ENCODE results near the gene ST14.
"Not testable (repeated sequence)": the region's sequence is repeated elsewhere in the genome, so short reads cannot be mapped to it uniquely, and the experiment has no call there.

Gene ST14

DNA sequence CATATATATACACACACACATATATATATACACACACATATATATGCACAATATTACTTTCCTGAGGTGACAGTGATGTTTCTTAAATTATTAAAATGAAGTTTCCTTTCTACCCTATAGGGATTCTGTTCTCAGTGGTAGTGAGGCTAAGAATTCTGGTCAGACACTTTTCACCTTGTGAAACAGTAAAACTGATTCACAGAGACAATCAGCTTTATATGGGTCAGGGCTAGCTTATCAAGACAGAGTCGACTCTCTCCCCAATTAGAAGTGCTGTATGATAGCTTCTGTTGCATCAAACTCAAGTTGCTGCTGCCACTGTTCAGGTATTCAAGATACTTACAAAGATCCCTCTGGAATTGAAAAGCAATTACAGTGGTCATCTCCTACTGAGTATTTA lies 86.7 kb downstream of the ST14 start:
- no peak overlapping the region for H3K27ac ChIP-seq (ENCODE audit: low read depth, low read length)
- H3K27me3 ChIP-seq (ENCODE audit: control insufficient read depth in 1 of 2, insufficient read depth in 2 of 2, low read length in 2 of 2): no peaks in the 10 kb centered on the region
- H3K9me3 ChIP-seq (ENCODE audit: control insufficient read depth in 1 of 2, low read length in 2 of 2): no peaks in the 10 kb centered on the region
- H3K9ac ChIP-seq (ENCODE audit: low read depth in 1 of 2, low read length in 2 of 2): no peak overlapping the region
- H3K36me3 ChIP-seq (ENCODE audit: control insufficient read depth in 1 of 2, insufficient read depth in 2 of 2, low read length in 2 of 2): peaks cover 0 to 3% of the 10 kb centered on the region in 2 donors
- peaks cover 3 to 10% of the 10 kb centered on the region in 2 donors for H3K4me1 ChIP-seq (ENCODE audit: control insufficient read depth in 1 of 2, insufficient read depth in 2 of 2, low read length in 2 of 2)
- H3K4me3 ChIP-seq (ENCODE audit: low read depth in 1 of 2, low read length in 2 of 2): no peak overlapping the region

DNA sequence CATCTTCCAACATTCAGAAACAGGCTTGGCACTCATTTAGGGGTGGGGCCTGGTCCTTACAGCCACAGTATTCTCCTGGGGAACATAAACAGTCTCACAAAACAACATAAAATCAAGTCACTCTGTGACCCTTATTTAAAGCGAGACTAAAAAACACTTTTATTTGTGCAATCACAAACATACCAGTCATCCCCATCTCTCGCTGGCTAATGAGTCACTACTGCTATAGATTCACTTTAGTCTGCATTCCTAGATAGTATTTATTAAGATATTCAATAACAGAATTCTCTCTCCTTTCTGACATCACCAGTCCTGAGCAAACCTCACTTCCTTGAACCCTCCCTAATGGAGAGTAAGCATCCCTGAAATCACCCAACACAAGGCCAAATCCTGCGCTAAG lies 87.2 kb downstream of the ST14 start:
- peaks cover 3 to 10% of the 10 kb centered on the region in 2 donors for H3K4me1 ChIP-seq (ENCODE audit: control insufficient read depth in 1 of 2, insufficient read depth in 2 of 2, low read length in 2 of 2)
- no peak overlapping the region for H3K27ac ChIP-seq (ENCODE audit: low read depth, low read length)
- H3K9me3 ChIP-seq (ENCODE audit: control insufficient read depth in 1 of 2, low read length in 2 of 2): no peaks in the 10 kb centered on the region
- H3K9ac ChIP-seq (ENCODE audit: low read depth in 1 of 2, low read length in 2 of 2): no peak overlapping the region
- no peaks in the 10 kb centered on the region for H3K27me3 ChIP-seq (ENCODE audit: control insufficient read depth in 1 of 2, insufficient read depth in 2 of 2, low read length in 2 of 2)
- peaks cover 0 to 3% of the 10 kb centered on the region in 2 donors for H3K36me3 ChIP-seq (ENCODE audit: control insufficient read depth in 1 of 2, insufficient read depth in 2 of 2, low read length in 2 of 2)
- H3K4me3 ChIP-seq (ENCODE audit: low read depth in 1 of 2, low read length in 2 of 2): no peak overlapping the region

DNA sequence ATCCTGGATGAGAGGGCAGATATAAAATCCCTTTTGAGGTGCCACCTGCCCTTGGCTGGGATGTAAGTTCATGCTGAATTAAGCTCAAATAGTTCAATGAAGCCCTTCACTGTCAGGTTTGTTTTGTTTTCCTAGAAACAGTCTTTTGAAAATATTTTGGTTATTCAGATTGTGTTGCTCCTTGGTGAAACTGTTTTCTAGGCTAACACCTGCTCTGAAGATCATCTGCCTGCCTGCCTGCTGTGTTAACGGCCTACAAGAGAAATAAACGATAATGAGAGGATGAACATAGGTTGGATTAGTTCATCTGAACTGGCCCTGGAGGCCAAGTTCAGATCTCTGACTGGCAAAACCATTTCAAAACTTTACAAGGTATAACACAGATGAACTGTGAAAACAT lies 87.7 kb downstream of the ST14 start:
- Histone ChIP-seq H3K9ac (ENCODE audit: low read depth in 1 of 2, low read length in 2 of 2) (no peak overlapping the region), H3K4me3 (ENCODE audit: low read depth in 1 of 2, low read length in 2 of 2) (no peak overlapping the region), H3K27me3 (ENCODE audit: control insufficient read depth in 1 of 2, insufficient read depth in 2 of 2, low read length in 2 of 2) (no peaks in the 10 kb centered on the region), H3K4me1 (ENCODE audit: control insufficient read depth in 1 of 2, insufficient read depth in 2 of 2, low read length in 2 of 2) (peaks cover 3 to 10% of the 10 kb centered on the region in 2 donors), H3K9me3 (ENCODE audit: control insufficient read depth in 1 of 2, low read length in 2 of 2) (no peaks in the 10 kb centered on the region), H3K36me3 (ENCODE audit: control insufficient read depth in 1 of 2, insufficient read depth in 2 of 2, low read length in 2 of 2) (peaks cover 0 to 3% of the 10 kb centered on the region in 2 donors), H3K27ac (ENCODE audit: low read depth, low read length) (no peak overlapping the region)

DNA sequence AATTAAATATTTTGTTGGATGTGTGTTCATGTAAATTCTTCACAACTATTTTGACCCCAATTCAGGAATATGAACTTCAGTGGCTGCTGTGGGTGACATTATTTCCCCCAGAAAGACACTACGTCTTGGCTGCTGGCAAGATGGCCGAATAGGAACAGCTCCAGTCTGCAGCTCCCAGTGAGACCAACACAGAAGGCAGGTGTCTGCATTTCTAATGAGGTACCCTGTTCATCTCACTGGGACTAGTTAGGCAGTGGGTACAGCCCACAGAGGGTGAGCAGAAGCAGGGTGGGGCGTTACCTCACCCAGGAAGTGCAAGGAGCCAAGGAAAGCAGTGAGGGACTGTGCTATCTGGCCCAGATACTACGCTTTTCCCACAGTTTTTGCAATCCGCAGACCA lies 89.8 kb downstream of the ST14 start:
- H3K36me3 ChIP-seq (ENCODE audit: control insufficient read depth in 1 of 2, insufficient read depth in 2 of 2, low read length in 2 of 2): peaks cover 0 to 3% of the 10 kb centered on the region in 2 donors
- H3K27me3 ChIP-seq (ENCODE audit: control insufficient read depth in 1 of 2, insufficient read depth in 2 of 2, low read length in 2 of 2): no peaks in the 10 kb centered on the region
- H3K9ac ChIP-seq (ENCODE audit: low read depth in 1 of 2, low read length in 2 of 2): no peak overlapping the region
- no peaks in the 10 kb centered on the region for H3K9me3 ChIP-seq (ENCODE audit: control insufficient read depth in 1 of 2, low read length in 2 of 2)
- H3K4me3 ChIP-seq (ENCODE audit: low read depth in 1 of 2, low read length in 2 of 2): no peak overlapping the region
- H3K4me1 ChIP-seq (ENCODE audit: control insufficient read depth in 1 of 2, insufficient read depth in 2 of 2, low read length in 2 of 2): no peaks in the 10 kb centered on the region
- no peak overlapping the region for H3K27ac ChIP-seq (ENCODE audit: low read depth, low read length)

DNA sequence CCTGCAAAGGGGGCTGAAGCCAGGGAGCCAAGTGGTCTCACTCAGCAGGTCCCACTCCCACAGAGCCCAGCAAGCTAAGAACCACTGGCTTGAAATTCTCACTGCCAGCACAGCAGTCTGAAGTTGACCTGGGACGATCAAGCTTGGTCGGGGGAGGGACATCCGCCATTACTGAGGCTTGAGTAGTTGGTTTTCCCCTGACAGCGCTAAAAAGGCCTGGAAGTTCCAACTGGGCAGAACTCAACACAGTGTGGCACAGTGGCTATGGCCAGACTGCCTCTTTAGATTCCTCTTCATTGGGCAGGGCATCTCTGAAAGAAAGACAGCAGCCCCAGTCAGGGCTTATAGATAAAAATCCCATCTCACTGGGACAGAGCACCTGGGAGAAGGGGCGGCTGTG lies 90.3 kb downstream of the ST14 start:
- H3K27ac ChIP-seq (ENCODE audit: low read depth, low read length); H3K4me3 ChIP-seq (ENCODE audit: low read depth in 1 of 2, low read length in 2 of 2); H3K9me3 ChIP-seq (ENCODE audit: control insufficient read depth in 1 of 2, low read length in 2 of 2); H3K27me3 ChIP-seq (ENCODE audit: control insufficient read depth in 1 of 2, insufficient read depth in 2 of 2, low read length in 2 of 2); H3K4me1 ChIP-seq (ENCODE audit: control insufficient read depth in 1 of 2, insufficient read depth in 2 of 2, low read length in 2 of 2); H3K9ac ChIP-seq (ENCODE audit: low read depth in 1 of 2, low read length in 2 of 2); H3K36me3 ChIP-seq (ENCODE audit: control insufficient read depth in 1 of 2, insufficient read depth in 2 of 2, low read length in 2 of 2): not testable (repeated sequence)

DNA sequence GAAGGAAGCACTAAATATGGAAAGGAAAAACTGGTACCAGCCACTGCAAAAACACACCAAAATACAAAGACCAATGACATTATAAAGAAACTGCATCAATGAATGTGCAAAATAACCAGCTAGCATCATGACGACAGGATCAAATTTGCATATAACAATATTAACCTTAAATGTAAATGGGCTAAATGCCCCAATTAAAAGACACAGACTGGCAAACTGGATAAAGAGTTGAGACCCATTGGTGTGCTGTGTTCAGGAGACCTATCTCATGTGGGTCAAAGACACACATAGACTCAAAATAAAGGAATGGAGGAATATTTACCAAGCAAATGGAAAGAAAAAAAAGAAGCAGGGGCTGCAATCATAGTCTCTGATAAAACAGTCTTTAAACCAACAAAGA lies 92.2 kb downstream of the ST14 start:
- H3K9me3 ChIP-seq (ENCODE audit: control insufficient read depth in 1 of 2, low read length in 2 of 2); H3K27ac ChIP-seq (ENCODE audit: low read depth, low read length); H3K4me1 ChIP-seq (ENCODE audit: control insufficient read depth in 1 of 2, insufficient read depth in 2 of 2, low read length in 2 of 2); H3K36me3 ChIP-seq (ENCODE audit: control insufficient read depth in 1 of 2, insufficient read depth in 2 of 2, low read length in 2 of 2); H3K27me3 ChIP-seq (ENCODE audit: control insufficient read depth in 1 of 2, insufficient read depth in 2 of 2, low read length in 2 of 2); H3K9ac ChIP-seq (ENCODE audit: low read depth in 1 of 2, low read length in 2 of 2); H3K4me3 ChIP-seq (ENCODE audit: low read depth in 1 of 2, low read length in 2 of 2): not testable (repeated sequence)

Data from duodenal mucosa (tissue), 2 donors.